Stomach (tissue), 9 donors: Measurements from ENCODE around the gene BBS9. TPM values are rescaled to one million over a fixed set of nuclear protein-coding genes. Genes with fewer than 3 reads are reported as not detected.

ENCODE experiments used
- DNase-seq, 2 donors: peaks; one replicate each; pipeline versions ENCODE4 v3.0.0 to v3.0.0-alpha.2; 2013 to 2019
- H3K27ac ChIP-seq, 5 donors: fragments of 200-600 bp in 4 of 5; sonication (generic) in 4 of 5; one replicate each; pipeline ENCODE4 v1.5.1; 2013 to 2019; ENCODE audit warnings: mild to moderate bottlenecking in 1 of 5, moderate library complexity in 1 of 5
- H3K27me3 ChIP-seq, 3 donors: fragments of 200-600 bp; sonication (generic); one replicate each; pipeline ENCODE4 v1.5.1; 2017 to 2019; ENCODE audit warnings: mixed run types in 1 of 3
- H3K36me3 ChIP-seq, 4 donors: fragments of 200-600 bp; sonication (generic); 1 replicate in 3 of 4; 2 replicates in 1 of 4; pipeline ENCODE4 v1.5.1; 2016 to 2019
- H3K4me1 ChIP-seq, 4 donors: fragments of 200-600 bp; sonication (generic); one replicate each; pipeline ENCODE4 v1.5.1; 2016 to 2019
- H3K4me3 ChIP-seq, 4 donors: fragments of 200-600 bp; sonication (generic) in 3 of 4; one replicate each; pipeline ENCODE4 v1.5.1; 2016 to 2019; ENCODE audit warnings: mild to moderate bottlenecking in 1 of 4
- H3K9me3 ChIP-seq, 4 donors: fragments of 200-600 bp; sonication (generic); one replicate each; pipeline ENCODE4 v1.5.1; 2016 to 2019
- EP300 ChIP-seq: sonication (generic); formaldehyde crosslinking; IDR thresholded peaks from one replicate; pipeline ENCODE4 v1.6.1; 2017; ENCODE audit warnings: antibody characterized with exemption
- POLR2A ChIP-seq, 4 donors: fragments of 450-650 bp; IDR thresholded peaks; one replicate each; pipeline ENCODE4 v1.6.1; 2016; ENCODE audit warnings: antibody characterized with exemption in 4 of 4, control low read depth in 2 of 4, mild to moderate bottlenecking in 1 of 4, moderate library complexity in 1 of 4
- POLR2AphosphoS5 ChIP-seq, 3 donors: sonication (generic); formaldehyde crosslinking; IDR thresholded peaks; one replicate each; pipeline ENCODE4 v1.6.1; 2016; ENCODE audit warnings: antibody characterized with exemption in 3 of 3
- WGBS, 5 donors: extraction: QIAGEN DNeasy Blood & Tissue Kit in 3 of 5; methylation state at CpG; one replicate each; pipeline versions ENCODE4 v1.1.5 to v1.1.7; 2013 to 2018; 5-methylcytosine and 5-hydroxymethylcytosine counted together
- intact Hi-C: fragments of 100-400 bp; cut with DNase I; formaldehyde crosslinking; loops from one replicate; pipeline ENCODE4 v1.15.1; 2023; ENCODE audit warnings: low total_unique reads
- polyA plus RNA-seq, 3 donors: library from polyadenylated mRNA; stranded (reverse); fragments of 200-250 nt; gene quantifications; one replicate each; pipeline ENCODE4 v1.2.3, GENCODE V29; 2013
- total RNA-seq, 5 donors: library from RNA; depleted of rRNA; stranded (reverse); fragments of >200 nt; gene quantifications; one replicate each; pipeline versions ENCODE4 v1.1.0 to v1.2.3, GENCODE V29; 2014 to 2016
- TF ChIP-seq, protein P1 (sequence below), 7 experiments: fragments of 450-650 bp in 4 of 7; fragments of 200-600 bp in 3 of 7; sonication (generic) in 3 of 7; IDR thresholded peaks; one replicate each; pipeline ENCODE4 v1.5.1; 2016 to 2019; ENCODE audit warnings: antibody characterized with exemption in 7 of 7, control low read depth in 2 of 7, mild to moderate bottlenecking in 1 of 7
- donor health status: healthy with polysubstance abuse.
- donor health status: Bipolar disorder and iron deficiency.
- donor health status: healthy.

Gene BBS9
- total and polyA plus RNA-seq, 8 donors: 3.2 to 43.9 (median 5.9) TPM

DNA sequence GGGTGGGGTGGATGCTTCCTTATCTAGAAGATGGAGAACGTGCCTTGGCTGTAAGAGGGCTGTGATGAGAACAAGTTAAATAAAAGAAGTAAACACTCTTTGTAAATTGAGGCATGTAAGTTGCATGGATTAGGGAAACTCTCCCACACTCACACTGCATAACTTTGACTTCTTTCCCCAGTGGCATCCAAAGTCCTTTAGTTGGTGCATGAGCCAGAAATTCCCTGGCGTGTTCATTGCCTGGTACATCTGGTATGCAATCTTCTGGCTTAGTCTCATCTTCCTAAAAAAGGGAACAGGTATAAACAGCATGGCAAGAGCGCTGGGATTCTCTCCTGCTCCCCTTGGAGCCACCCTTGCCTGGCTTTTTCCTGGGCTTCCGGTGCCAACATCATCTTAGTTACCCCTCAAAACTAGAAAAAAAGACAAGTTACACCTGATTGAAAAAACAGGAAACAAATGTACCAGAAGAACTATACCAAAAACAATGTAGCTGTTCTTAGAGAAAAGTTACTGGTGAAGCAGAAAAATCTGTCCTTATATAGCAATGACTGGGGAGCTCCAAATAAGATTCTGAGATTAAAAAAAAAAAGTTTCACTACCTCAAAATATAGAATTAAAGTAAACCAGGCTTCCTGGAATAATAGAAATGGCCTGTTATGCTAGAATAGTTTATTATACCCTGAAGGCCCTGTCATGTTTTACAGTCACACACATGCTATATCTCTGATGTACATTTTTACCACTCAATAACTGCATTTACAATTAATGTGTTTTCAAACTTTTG is 30.0 kb upstream of the BBS9 start:
- no peaks in the 10 kb centered on the region for H3K27me3 ChIP-seq
- no peaks in the 10 kb centered on the region for H3K4me1 ChIP-seq
- DNase-seq: no peak
- TF ChIP-seq EP300: no peak
- TF ChIP-seq, protein P1, sequence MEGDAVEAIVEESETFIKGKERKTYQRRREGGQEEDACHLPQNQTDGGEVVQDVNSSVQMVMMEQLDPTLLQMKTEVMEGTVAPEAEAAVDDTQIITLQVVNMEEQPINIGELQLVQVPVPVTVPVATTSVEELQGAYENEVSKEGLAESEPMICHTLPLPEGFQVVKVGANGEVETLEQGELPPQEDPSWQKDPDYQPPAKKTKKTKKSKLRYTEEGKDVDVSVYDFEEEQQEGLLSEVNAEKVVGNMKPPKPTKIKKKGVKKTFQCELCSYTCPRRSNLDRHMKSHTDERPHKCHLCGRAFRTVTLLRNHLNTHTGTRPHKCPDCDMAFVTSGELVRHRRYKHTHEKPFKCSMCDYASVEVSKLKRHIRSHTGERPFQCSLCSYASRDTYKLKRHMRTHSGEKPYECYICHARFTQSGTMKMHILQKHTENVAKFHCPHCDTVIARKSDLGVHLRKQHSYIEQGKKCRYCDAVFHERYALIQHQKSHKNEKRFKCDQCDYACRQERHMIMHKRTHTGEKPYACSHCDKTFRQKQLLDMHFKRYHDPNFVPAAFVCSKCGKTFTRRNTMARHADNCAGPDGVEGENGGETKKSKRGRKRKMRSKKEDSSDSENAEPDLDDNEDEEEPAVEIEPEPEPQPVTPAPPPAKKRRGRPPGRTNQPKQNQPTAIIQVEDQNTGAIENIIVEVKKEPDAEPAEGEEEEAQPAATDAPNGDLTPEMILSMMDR (IDR thresholded peaks at IDR 0.05): no peak
- no peak for TF ChIP-seq POLR2A (IDR thresholded peaks at IDR 0.05)
- no peak for TF ChIP-seq POLR2AphosphoS5 (IDR thresholded peaks at IDR 0.05)
- H3K9me3 ChIP-seq: no peaks in the 10 kb centered on the region
- intact Hi-C loops: no loop called here
- 59 to 92% (median 68%) methylated on average over 4 of the region's 4 CpGs for WGBS, 5 donors
- H3K4me3 ChIP-seq: no peak overlapping the region
- peaks cover 51 to 95% (median 90%) of the 10 kb centered on the region in 4 donors for H3K36me3 ChIP-seq
- H3K27ac ChIP-seq: no peak overlapping the region

DNA sequence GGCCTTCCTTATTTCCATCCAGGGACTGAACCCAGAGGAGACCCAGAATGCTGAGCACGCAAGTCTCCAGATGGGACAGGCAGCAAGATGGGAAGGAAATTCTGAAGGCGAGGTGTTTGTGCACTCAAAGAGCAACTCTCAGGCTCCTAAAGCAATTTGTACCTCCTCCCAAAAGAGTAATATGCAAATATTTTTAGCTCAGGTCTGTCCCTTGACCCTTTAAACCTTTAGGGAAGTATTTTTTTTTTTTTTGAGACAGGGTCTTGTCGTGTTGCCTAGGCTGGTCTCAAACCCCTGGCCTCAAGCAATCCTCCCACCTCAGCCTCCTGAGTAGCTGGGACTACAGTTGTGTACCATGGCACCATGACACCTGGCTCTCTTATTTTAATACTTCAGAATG is 28.6 kb upstream of the BBS9 start:
- no peaks in the 10 kb centered on the region for H3K9me3 ChIP-seq
- H3K4me3 ChIP-seq: no peak overlapping the region
- H3K27me3 ChIP-seq: no peaks in the 10 kb centered on the region
- H3K4me1 ChIP-seq: peaks cover 0 to 9% (median 1%) of the 10 kb centered on the region in 4 donors
- H3K36me3 ChIP-seq: peaks cover 41 to 83% (median 78%) of the 10 kb centered on the region in 4 donors
- no peak for DNase-seq
- WGBS, 5 donors: 85 to 95% (median 87%) methylated on average over 3 of the region's 3 CpGs
- intact Hi-C loops: no loop called here
- TF ChIP-seq POLR2A (IDR thresholded peaks at IDR 0.05) (no peak), EP300 (no peak), POLR2AphosphoS5 (IDR thresholded peaks at IDR 0.05) (no peak)
- TF ChIP-seq, protein P1 (IDR thresholded peaks at IDR 0.05): no peak
- no peak overlapping the region for H3K27ac ChIP-seq

DNA sequence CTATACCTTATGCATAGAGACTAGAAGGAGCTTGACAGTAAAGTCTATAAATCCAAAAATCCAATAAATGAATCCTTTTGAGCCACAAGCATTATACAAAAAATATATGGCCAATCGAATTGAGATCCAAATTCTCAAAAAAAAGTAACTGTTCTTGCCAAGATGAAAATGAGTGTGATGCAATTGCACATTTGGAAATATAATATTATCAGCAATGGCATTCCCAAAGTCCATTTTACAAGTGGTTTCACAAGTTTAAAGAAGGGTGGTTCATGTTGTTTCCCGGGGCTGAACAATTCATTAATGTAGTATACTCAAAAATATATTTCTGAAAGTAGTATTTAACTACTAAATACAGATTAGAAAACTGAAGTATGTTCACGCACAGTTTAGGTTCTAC is 27.5 kb upstream of the BBS9 start:
- no peak for DNase-seq
- no peak for TF ChIP-seq POLR2A (IDR thresholded peaks at IDR 0.05)
- no peak for TF ChIP-seq POLR2AphosphoS5 (IDR thresholded peaks at IDR 0.05)
- TF ChIP-seq, protein P1 (IDR thresholded peaks at IDR 0.05): no peak
- no peak for TF ChIP-seq EP300
- intact Hi-C loops: no loop called here
- H3K4me3 ChIP-seq: no peak overlapping the region
- no peaks in the 10 kb centered on the region for H3K9me3 ChIP-seq
- H3K4me1 ChIP-seq: peaks cover 3 to 20% (median 13%) of the 10 kb centered on the region in 4 donors
- H3K36me3 ChIP-seq: peaks cover 33 to 72% (median 67%) of the 10 kb centered on the region in 4 donors
- 86 to 93% (median 89%) methylated on average over 3 of the region's 3 CpGs for WGBS, 5 donors
- no peaks in the 10 kb centered on the region for H3K27me3 ChIP-seq
- no peak overlapping the region for H3K27ac ChIP-seq

DNA sequence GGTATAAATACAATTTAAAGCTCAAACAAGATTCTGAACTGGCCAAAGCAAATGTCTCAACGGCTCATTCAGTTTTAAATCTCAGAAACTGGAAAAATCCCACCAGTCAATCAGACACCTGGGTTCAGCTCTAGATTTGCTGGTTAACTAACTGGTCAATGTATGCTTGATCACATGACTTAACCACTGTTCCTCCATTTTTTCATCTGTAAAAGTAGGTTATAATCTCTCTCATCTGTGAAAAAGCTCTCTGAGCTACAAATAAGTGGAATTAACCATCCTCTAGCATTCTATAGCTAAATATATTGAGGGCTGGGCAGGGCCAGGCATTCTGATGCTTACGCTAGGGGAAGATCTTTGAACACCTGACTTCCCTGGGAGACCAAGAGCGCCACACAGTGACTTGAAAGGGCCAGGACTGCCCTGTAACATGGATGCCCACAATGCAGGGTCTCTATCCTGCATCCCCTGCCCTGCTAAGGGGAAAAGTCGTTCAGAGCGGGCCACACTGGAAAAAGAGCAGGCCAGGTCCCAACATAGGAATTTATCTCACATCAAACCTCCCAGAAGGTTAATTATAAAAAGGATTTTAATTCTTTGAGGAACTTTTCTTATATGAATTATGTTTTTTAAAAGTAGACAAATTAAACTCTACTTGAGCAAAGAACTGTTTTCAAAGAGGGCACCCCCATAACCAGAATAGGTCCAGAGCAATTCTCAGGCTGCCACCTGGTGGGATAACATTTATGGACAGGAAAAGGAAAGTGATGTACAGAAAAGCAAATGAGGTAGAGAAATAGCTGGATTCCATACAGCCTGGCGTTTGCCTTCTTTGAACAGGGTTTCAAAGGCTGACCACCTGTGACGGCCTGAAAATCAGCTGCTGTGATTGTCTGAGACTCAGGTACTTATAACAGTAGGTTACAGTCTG is 22.0 kb upstream of the BBS9 start:
- WGBS, 5 donors: 44 to 49% (median 47%) methylated on average over 7 of the region's 7 CpGs
- Histone ChIP-seq H3K4me1 (peaks cover 20 to 46% (median 37%) of the 10 kb centered on the region in 4 donors), H3K36me3 (peaks cover 5 to 19% (median 13%) of the 10 kb centered on the region in 4 donors), H3K27ac (no peak overlapping the region), H3K4me3 (peak overlapping the region; percentile 99 to 100 (median 100)), H3K9me3 (no peaks in the 10 kb centered on the region), H3K27me3 (no peaks in the 10 kb centered on the region)
- no peak for TF ChIP-seq POLR2A (IDR thresholded peaks at IDR 0.05)
- no peak for TF ChIP-seq POLR2AphosphoS5 (IDR thresholded peaks at IDR 0.05)
- no peak for TF ChIP-seq EP300
- TF ChIP-seq, protein P1 (IDR thresholded peaks at IDR 0.05): peak in 3 of 7 experiments; percentile 10 to 51 (median 17)
- DNase-seq: peak; percentile 31 to 75
- intact Hi-C loops: no loop called here
